ACC112 (cell line): ENCODE data around the gene PIK3C2B.
"Not testable (repeated sequence)": the region's sequence is repeated elsewhere in the genome, so short reads cannot be mapped to it uniquely, and the experiment has no call there.

Experiments used
- H2AFZ ChIP-seq: fragments of 200-600 bp; sonication (generic); one replicate; pipeline ENCODE4 v1.6.0; 2017; ENCODE audit warnings: antibody characterized with exemption, low read length; ENCODE audit not compliant: unreplicated experiment
- H3K27ac ChIP-seq: fragments of 200-600 bp; sonication (generic); 2 replicates; pipeline ENCODE4 v1.5.1; 2014; ENCODE audit warnings: low read depth, mild to moderate bottlenecking, antibody characterized with exemption, low read length, moderate library complexity
- H3K27me3 ChIP-seq: fragments of 200-600 bp; sonication (generic); 2 replicates; pipeline ENCODE4 v1.6.1; 2014; ENCODE audit warnings: mild to moderate bottlenecking, antibody characterized with exemption, low read length, moderate library complexity, mixed read lengths; ENCODE audit not compliant: insufficient read depth
- H3K36me3 ChIP-seq: fragments of 200-600 bp; sonication (generic); 2 replicates; pipeline ENCODE4 v1.6.1; 2016; ENCODE audit warnings: mild to moderate bottlenecking, antibody characterized with exemption, low read length, moderate library complexity, mixed read lengths; ENCODE audit not compliant: insufficient read depth
- H3K4me1 ChIP-seq: fragments of 200-600 bp; sonication (generic); one replicate; pipeline ENCODE4 v1.6.1; 2016; ENCODE audit warnings: low read length, mixed read lengths; ENCODE audit not compliant: insufficient read depth, unreplicated experiment, control insufficient read depth
- H3K4me3 ChIP-seq: fragments of 200-600 bp; sonication (generic); 2 replicates; pipeline ENCODE4 v1.5.1; 2014; ENCODE audit warnings: mild to moderate bottlenecking, low read depth, low read length
- H3K79me2 ChIP-seq: fragments of 200-600 bp; sonication (generic); one replicate; pipeline ENCODE4 v1.6.0; 2016; ENCODE audit warnings: low read length; ENCODE audit not compliant: control insufficient read depth, unreplicated experiment, insufficient read depth

Gene PIK3C2B

GRCh38 chr1:204523605-204524215, 29.1 kb upstream of the PIK3C2B start:
- H3K4me3 ChIP-seq: no peak overlapping the region
- H3K36me3 ChIP-seq: peaks cover 23% of the 10 kb centered on the region
- no peaks in the 10 kb centered on the region for H3K27me3 ChIP-seq
- H2AFZ ChIP-seq: no peak overlapping the region
- H3K4me1 ChIP-seq: peaks cover 5% of the 10 kb centered on the region
- H3K79me2 ChIP-seq: peaks cover 61% of the 10 kb centered on the region
- H3K27ac ChIP-seq: no peak overlapping the region

- peaks cover 12% of the 10 kb centered on the region for H3K4me1 ChIP-seq
- not testable (repeated sequence) for H3K27me3 ChIP-seq, H2AFZ ChIP-seq, H3K27ac ChIP-seq, H3K4me3 ChIP-seq
- H3K79me2 ChIP-seq: peaks cover 78% of the 10 kb centered on the region
- peaks cover 16% of the 10 kb centered on the region for H3K36me3 ChIP-seq
These were observed 27.4 kb upstream of the PIK3C2B start for GRCh38 chr1:204521941-204522521.

GRCh38 chr1:204520834-204521709, 26.5 kb upstream of the PIK3C2B start:
- H2AFZ ChIP-seq: no peak overlapping the region
- peaks cover 86% of the 10 kb centered on the region for H3K79me2 ChIP-seq
- H3K4me1 ChIP-seq: peaks cover 12% of the 10 kb centered on the region
- no peak overlapping the region for H3K4me3 ChIP-seq
- peaks cover 12% of the 10 kb centered on the region for H3K36me3 ChIP-seq
- H3K27me3 ChIP-seq: no peaks in the 10 kb centered on the region
- no peak overlapping the region for H3K27ac ChIP-seq

- not testable (repeated sequence) for H2AFZ ChIP-seq, H3K36me3 ChIP-seq, H3K27ac ChIP-seq, H3K27me3 ChIP-seq
- Histone ChIP-seq H3K4me1 (peaks cover 12% of the 10 kb centered on the region), H3K79me2 (peaks cover 59% of the 10 kb centered on the region), H3K4me3 (peak overlapping the region; percentile 90)
These were observed 22.8 kb upstream of the PIK3C2B start for GRCh38 chr1:204517382-204517781.

GRCh38 chr1:204516180-204516879, 21.7 kb upstream of the PIK3C2B start, which contains the start of gene MDM4:
TSS of gene MDM4 (plus strand) at chr1:204516406. CDS start at chr1:204525519, 9,113 bp downstream.
- Histone ChIP-seq H3K4me3 (peak within 1 kb of the TSS; percentile 90), H3K27ac (peak within 1 kb of the TSS; percentile 82), H3K36me3 (0 out of 2 replicates have a peak, but pooled peaks cover 3% of the 10 kb centered on the region), H3K4me1 (peaks cover 12% of the 10 kb centered on the region), H2AFZ (peak within 1 kb of the TSS; percentile 68), H3K27me3 (no peaks in the 10 kb centered on the region), H3K79me2 (peaks cover 49% of the 10 kb centered on the region)

GRCh38 chr1:204514828-204515227, 20.2 kb upstream of the PIK3C2B start:
- peaks cover 7% of the 10 kb centered on the region for H3K4me1 ChIP-seq
- H2AFZ ChIP-seq: no peak overlapping the region
- no peaks in the 10 kb centered on the region for H3K27me3 ChIP-seq
- H3K27ac ChIP-seq: no peak overlapping the region
- H3K79me2 ChIP-seq: peaks cover 36% of the 10 kb centered on the region
- no peak overlapping the region for H3K4me3 ChIP-seq
- 0 out of 2 replicates have a peak, but pooled peaks cover 3% of the 10 kb centered on the region for H3K36me3 ChIP-seq

- Histone ChIP-seq H3K27me3 (no peaks in the 10 kb centered on the region), H3K4me3 (no peak overlapping the region), H3K27ac (no peak overlapping the region), H3K36me3 (no peaks in the 10 kb centered on the region), H3K4me1 (peaks cover 7% of the 10 kb centered on the region), H3K79me2 (peaks cover 20% of the 10 kb centered on the region), H2AFZ (no peak overlapping the region)
These were observed 18.6 kb upstream of the PIK3C2B start for GRCh38 chr1:204513117-204513716.

GRCh38 chr1:204511366-204511765, 16.8 kb upstream of the PIK3C2B start:
- Histone ChIP-seq H3K36me3 (no peaks in the 10 kb centered on the region), H3K27ac (no peak overlapping the region), H2AFZ (no peak overlapping the region), H3K79me2 (peaks cover 1% of the 10 kb centered on the region), H3K4me3 (no peak overlapping the region), H3K4me1 (no peaks in the 10 kb centered on the region), H3K27me3 (no peaks in the 10 kb centered on the region)

GRCh38 chr1:204509186-204509635, 14.6 kb upstream of the PIK3C2B start:
- Histone ChIP-seq H3K79me2 (no peaks in the 10 kb centered on the region), H3K4me3 (no peak overlapping the region), H2AFZ (no peak overlapping the region), H3K27me3 (no peaks in the 10 kb centered on the region), H3K27ac (no peak overlapping the region), H3K36me3 (no peaks in the 10 kb centered on the region), H3K4me1 (no peaks in the 10 kb centered on the region)
